Measurements from ENCODE around the gene TRAF6.

The TRAF6 gene

DNA sequence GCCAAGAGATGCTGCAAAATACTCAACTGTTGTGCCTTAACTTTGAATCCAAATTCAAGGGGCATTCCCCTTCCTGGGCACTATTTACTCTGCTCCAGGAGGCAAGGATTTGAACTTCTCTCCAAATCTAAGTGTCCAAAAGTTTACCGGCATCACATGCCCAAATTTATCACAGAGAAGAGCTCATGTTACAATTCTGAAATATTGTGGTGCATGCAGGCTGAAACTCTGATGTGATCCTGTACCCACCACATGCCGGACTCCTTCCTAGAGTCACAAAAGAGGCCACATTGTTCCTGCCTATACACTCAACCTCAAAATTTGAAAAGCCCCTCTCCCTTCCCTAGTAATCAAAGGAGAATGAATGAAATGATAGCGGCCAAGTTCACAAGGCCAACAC lies 1.3 kb downstream of the TRAF6 start:
- no peak overlapping the region for H3K27ac ChIP-seq
- TF ChIP-seq, protein P1, sequence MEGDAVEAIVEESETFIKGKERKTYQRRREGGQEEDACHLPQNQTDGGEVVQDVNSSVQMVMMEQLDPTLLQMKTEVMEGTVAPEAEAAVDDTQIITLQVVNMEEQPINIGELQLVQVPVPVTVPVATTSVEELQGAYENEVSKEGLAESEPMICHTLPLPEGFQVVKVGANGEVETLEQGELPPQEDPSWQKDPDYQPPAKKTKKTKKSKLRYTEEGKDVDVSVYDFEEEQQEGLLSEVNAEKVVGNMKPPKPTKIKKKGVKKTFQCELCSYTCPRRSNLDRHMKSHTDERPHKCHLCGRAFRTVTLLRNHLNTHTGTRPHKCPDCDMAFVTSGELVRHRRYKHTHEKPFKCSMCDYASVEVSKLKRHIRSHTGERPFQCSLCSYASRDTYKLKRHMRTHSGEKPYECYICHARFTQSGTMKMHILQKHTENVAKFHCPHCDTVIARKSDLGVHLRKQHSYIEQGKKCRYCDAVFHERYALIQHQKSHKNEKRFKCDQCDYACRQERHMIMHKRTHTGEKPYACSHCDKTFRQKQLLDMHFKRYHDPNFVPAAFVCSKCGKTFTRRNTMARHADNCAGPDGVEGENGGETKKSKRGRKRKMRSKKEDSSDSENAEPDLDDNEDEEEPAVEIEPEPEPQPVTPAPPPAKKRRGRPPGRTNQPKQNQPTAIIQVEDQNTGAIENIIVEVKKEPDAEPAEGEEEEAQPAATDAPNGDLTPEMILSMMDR (IDR thresholded peaks at IDR 0.05), result no peak
- no peak for TF ChIP-seq ZFX (IDR thresholded peaks at IDR 0.05; ENCODE audit: borderline replicate concordance)

DNA sequence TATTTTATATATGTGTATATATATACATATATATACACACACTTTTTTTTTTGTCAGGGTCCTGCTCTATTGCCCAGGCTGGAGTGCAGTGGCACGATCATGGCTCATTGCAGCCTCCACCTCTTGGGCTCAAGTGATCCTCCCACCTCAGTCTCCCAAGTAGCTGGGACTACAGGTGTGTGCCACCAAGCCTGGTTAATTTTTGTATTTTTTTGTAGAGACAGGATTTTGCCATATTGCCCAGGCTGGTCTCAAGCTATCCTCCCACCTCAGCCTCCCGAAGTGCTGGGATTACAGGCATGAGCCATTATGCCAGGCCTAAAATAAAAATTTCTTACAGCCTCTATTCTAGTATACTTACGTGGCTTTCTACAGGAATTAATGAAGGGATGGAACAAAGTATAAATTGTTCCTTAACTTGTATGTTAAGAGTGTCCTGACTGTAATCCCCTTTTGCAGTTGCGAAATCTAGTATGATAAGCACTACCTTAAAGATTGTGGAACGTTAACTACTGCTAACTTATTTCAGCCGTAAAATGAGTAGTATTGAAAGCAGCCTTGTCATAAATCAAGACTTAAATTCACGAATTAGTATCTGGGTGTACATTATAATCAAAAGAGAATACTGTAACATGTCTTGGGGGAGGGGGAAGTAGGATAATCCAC lies 2.1 kb downstream of the TRAF6 start:
- TF ChIP-seq ZFX (IDR thresholded peaks at IDR 0.05; ENCODE audit: borderline replicate concordance), result no peak
- TF ChIP-seq, protein P1 (IDR thresholded peaks at IDR 0.05), result no peak
- H3K27ac ChIP-seq, result no peak overlapping the region

DNA sequence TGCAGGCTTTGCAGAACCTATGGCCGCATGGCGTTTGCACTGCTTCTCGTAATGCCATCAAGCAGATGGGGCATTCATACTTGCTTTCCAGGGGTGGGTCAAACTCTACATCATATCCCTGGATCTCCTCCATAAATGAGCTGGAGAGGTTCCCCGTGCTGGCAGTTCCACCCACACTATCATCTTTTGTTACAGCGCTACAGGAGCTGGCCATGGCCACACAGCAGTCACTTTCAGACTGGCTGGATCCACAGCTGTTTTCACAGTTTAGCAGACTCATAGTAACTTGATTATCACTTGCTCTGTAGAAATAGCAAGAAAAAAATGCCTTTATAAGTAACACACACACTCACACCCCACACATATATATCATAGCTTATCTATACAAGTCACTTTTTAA lies 8.8 kb downstream of the TRAF6 start:
- TF ChIP-seq, protein P1 (IDR thresholded peaks at IDR 0.05), result no peak
- TF ChIP-seq ZFX (IDR thresholded peaks at IDR 0.05; ENCODE audit: borderline replicate concordance), result no peak
- no peak overlapping the region for H3K27ac ChIP-seq

GRCh38 chr11:36500315-36500721 lies 9.8 kb downstream of the TRAF6 start:
- no peak overlapping the region for H3K27ac ChIP-seq
- no peak for TF ChIP-seq ZFX (IDR thresholded peaks at IDR 0.05; ENCODE audit: borderline replicate concordance)
- TF ChIP-seq, protein P1 (IDR thresholded peaks at IDR 0.05), result no peak

DNA sequence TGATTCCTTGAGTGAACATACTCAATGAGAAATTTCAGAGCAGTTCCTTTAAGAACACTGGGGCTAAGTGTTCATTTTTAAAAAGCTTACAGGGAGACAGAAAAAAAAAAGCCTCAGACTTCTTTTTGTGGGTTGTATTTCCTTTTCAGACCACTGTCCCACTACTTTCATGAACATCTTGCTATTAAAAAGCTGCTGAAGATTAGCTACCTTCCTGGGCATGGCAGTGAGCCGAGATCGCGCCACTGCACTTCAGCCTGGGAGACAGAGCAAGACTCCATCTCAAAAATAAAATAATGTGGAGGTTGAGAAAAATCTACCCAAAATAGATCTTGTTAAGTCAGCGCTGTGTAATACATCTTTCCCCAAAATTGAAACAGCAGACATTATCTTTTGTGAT lies 10.8 kb downstream of the TRAF6 start:
- no peak overlapping the region for H3K27ac ChIP-seq
- TF ChIP-seq ZFX (IDR thresholded peaks at IDR 0.05; ENCODE audit: borderline replicate concordance), result no peak
- TF ChIP-seq, protein P1 (IDR thresholded peaks at IDR 0.05), result no peak

DNA sequence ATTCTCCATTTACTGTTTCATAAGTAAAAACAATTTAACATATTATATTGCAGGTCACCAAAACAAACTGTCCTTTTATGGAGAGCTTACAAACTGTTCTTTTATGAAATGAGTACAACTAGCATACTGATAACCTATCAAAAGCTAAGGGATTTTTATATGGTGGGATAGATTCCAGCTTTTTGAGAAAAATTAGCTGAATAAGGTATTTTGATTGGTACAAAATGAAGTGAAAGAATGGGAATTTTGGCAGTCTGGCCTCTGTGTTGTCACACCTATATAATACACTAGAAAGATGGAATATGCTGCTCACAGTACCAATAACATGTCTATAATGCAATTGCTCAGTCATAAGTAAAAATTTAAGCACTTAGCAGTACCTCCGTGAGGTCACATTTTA lies 11.4 kb downstream of the TRAF6 start:
- no peak for TF ChIP-seq ZFX (IDR thresholded peaks at IDR 0.05; ENCODE audit: borderline replicate concordance)
- TF ChIP-seq, protein P1 (IDR thresholded peaks at IDR 0.05), result no peak
- no peak overlapping the region for H3K27ac ChIP-seq

DNA sequence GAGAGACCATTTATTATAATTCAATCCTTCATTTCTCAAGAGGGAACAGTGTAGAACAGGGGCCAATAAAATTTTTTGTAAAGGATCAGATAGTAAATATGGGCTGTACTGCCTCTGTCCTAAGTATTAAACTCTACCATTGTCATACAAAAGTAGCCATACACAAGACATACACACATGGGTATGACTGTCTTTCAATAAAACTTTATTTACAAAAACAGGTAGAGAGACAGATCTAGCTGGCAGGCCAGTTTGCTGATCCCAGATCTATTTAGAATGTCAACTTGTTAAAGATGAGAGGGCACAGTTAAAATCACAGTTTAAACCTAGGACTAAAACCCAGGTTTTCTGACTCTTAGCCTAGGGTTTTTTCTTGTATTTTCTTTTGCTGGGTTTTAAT lies 16.7 kb downstream of the TRAF6 start:
- no peak overlapping the region for H3K27ac ChIP-seq
- TF ChIP-seq ZFX (IDR thresholded peaks at IDR 0.05; ENCODE audit: borderline replicate concordance), result no peak
- TF ChIP-seq, protein P1 (IDR thresholded peaks at IDR 0.05), result no peak

Data from 22Rv1 (cell line).